ENCODE measurements around the gene BUD31. TPM values are rescaled to one million over a fixed set of nuclear protein-coding genes. Genes with fewer than 3 reads are reported as not detected.
A peak's percentile ranks its signal among the peaks of the same experiment; 100 is the strongest.

The BUD31 gene
- total and polyA plus RNA-seq, 8 donors = 58.0 to 155 (median 110) TPM

DNA sequence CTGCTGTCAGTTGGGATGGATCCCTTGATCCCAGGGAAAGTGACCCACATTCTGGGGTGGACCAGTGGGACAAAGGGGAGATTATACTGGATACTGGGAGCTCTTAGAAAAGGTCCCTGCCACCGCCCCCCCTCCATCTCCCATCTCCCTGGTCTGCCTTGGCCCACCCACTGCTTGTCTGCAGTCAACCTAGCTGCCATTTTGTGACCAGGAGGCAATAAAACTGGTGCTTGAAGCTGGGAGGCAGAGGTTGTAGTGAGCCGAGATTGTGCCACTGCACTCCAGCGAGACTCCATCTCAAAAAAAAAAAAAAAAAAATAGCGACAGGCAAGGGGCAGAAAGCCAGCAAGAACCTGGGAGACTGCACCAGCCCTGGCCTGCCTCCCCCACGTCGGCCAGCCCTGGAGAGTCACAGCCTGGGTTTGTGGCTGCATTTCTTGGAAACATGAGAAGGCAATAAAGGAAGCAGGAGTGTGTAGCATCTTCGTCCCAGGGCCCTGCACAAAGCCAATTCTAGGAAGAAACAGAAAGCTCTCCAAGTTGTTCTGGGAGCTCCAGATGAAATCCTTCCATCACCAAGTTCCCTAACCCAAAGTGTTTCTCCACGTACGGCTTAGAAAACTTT, 38.9 kb upstream of the BUD31 start:
- no peak overlapping the region for H3K4me3 ChIP-seq
- H3K27ac ChIP-seq = no peak overlapping the region
- no peaks in the 10 kb centered on the region for H3K9me3 ChIP-seq
- peaks cover 16 to 42% (median 40%) of the 10 kb centered on the region in 4 donors for H3K36me3 ChIP-seq
- DNase-seq = peak in 1 of 2 donors; percentile 22
- H3K4me1 ChIP-seq = peaks cover 14 to 25% (median 22%) of the 10 kb centered on the region in 4 donors
- H3K27me3 ChIP-seq = no peaks in the 10 kb centered on the region
- TF ChIP-seq POLR2A (IDR thresholded peaks at IDR 0.05) (no peak), EP300 (IDR thresholded peaks at IDR 0.05) (no peak), POLR2AphosphoS5 (IDR thresholded peaks at IDR 0.05) (no peak)
- TF ChIP-seq, protein P1, sequence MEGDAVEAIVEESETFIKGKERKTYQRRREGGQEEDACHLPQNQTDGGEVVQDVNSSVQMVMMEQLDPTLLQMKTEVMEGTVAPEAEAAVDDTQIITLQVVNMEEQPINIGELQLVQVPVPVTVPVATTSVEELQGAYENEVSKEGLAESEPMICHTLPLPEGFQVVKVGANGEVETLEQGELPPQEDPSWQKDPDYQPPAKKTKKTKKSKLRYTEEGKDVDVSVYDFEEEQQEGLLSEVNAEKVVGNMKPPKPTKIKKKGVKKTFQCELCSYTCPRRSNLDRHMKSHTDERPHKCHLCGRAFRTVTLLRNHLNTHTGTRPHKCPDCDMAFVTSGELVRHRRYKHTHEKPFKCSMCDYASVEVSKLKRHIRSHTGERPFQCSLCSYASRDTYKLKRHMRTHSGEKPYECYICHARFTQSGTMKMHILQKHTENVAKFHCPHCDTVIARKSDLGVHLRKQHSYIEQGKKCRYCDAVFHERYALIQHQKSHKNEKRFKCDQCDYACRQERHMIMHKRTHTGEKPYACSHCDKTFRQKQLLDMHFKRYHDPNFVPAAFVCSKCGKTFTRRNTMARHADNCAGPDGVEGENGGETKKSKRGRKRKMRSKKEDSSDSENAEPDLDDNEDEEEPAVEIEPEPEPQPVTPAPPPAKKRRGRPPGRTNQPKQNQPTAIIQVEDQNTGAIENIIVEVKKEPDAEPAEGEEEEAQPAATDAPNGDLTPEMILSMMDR (IDR thresholded peaks at IDR 0.05) = no peak
- WGBS, 5 donors = 48 to 65% (median 60%) methylated on average over 9 of the region's 9 CpGs
- intact Hi-C loops (cut with DNase I; ENCODE audit: low total_unique reads) = no loop called here

DNA sequence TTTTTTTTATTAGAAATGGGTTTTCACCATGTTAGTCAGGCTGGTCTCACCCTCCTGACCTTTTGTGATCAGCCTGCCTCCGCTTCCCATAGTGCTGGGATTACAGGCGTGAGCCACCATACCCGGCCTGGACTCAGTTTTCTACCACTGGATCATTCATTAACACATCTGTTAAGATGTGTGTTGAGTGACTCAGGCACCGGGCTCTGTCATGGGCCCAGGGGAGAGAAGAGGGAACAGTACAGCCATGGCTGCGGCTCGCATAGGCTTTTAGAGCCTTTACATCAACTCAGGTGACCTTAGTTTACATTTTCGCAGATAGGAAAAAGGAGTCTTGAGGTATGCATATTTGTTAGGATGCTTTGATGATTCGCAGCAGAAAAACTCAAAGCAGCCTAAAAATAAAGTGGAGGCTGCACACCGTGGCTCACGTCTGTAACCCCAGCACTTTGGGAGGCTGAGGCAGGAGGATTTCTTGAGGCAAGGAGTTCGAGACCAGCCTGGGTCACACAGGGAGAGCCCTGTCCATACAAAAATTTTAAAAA, 37.3 kb upstream of the BUD31 start:
- DNase-seq = no peak
- Histone ChIP-seq H3K4me3 (no peak overlapping the region), H3K9me3 (no peaks in the 10 kb centered on the region), H3K27ac (peak overlapping the region in 1 of 5 donors; percentile 89), H3K36me3 (peaks cover 9 to 28% (median 25%) of the 10 kb centered on the region in 4 donors), H3K4me1 (peaks cover 18 to 37% (median 34%) of the 10 kb centered on the region in 4 donors), H3K27me3 (no peaks in the 10 kb centered on the region)
- WGBS, 5 donors = 88 to 93% (median 93%) methylated on average over 11 of the region's 11 CpGs
- TF ChIP-seq POLR2AphosphoS5 (IDR thresholded peaks at IDR 0.05) = no peak
- TF ChIP-seq EP300 (IDR thresholded peaks at IDR 0.05) = no peak
- TF ChIP-seq POLR2A (IDR thresholded peaks at IDR 0.05) = no peak
- TF ChIP-seq, protein P1 (IDR thresholded peaks at IDR 0.05) = no peak
- intact Hi-C loops (cut with DNase I; ENCODE audit: low total_unique reads) = no loop called here

DNA sequence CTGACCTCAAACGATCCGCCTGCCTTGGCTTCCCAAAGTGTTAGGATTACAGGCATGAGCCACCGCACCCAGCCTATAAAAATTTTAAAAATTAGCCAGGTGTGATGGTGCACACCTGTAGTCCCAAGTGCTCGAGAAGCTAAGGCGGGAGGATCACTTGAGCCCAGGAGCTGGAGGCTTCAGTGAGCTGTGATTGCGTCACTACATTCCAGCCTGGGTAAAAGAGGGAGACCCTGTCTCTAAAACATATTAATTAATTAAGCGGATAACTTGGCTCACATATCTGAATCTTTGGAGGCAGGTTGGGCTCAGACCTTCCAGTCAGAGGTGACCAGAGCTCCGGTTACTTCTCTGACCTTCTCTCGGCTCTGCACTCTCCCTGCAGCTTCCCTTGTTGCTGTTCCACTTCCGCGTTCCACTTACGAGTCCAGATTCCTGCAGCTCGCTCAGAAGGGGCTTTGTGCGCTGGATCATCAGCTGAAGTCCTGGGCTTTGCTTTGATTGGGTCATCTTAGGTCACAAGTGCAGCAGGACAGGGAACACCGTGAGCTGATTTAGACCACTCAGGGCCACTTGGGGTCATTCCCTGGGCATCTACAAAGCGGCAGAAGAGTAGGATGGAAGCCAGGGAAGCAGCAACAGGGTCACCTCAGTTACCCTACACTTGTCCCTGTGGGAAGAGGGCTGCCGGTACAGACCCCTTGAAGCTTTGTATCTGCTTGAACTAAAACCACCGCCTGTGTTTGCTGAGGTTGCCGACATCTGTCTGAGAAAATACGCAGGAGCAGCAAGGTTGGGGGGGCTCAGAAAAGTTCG, 36.3 kb upstream of the BUD31 start:
- peaks cover 18 to 47% (median 40%) of the 10 kb centered on the region in 4 donors for H3K4me1 ChIP-seq
- H3K27ac ChIP-seq = peak overlapping the region; percentile 52 to 89 (median 66)
- H3K4me3 ChIP-seq = peak overlapping the region in 2 of 4 donors; percentile 5 to 29
- peak; percentile 51 to 79 for DNase-seq
- H3K27me3 ChIP-seq = no peaks in the 10 kb centered on the region
- 31 to 51% (median 35%) methylated on average over 21 of the region's 21 CpGs for WGBS, 5 donors
- TF ChIP-seq EP300 (IDR thresholded peaks at IDR 0.05) = no peak
- no peak for TF ChIP-seq POLR2A (IDR thresholded peaks at IDR 0.05)
- peak in 1 of 3 donors; percentile 48 for TF ChIP-seq POLR2AphosphoS5 (IDR thresholded peaks at IDR 0.05)
- TF ChIP-seq, protein P1 (IDR thresholded peaks at IDR 0.05) = no peak
- intact Hi-C loops (cut with DNase I; ENCODE audit: low total_unique reads) = no loop called here
- H3K36me3 ChIP-seq = peaks cover 1 to 25% (median 18%) of the 10 kb centered on the region in 4 donors
- no peaks in the 10 kb centered on the region for H3K9me3 ChIP-seq

Measured in stomach (tissue), 9 donors.